ENCODE measurements around the gene PRODH. TPM values are rescaled to one million over a fixed set of nuclear protein-coding genes. Genes with fewer than 3 reads are reported as not detected.
"Not testable (repeated sequence)": the region's sequence is repeated elsewhere in the genome, so short reads cannot be mapped to it uniquely, and the experiment has no call there.

PRODH gene
- total RNA-seq, 4 donors from 2014 or later, result 48.3 to 202 (median 147) TPM

DNA sequence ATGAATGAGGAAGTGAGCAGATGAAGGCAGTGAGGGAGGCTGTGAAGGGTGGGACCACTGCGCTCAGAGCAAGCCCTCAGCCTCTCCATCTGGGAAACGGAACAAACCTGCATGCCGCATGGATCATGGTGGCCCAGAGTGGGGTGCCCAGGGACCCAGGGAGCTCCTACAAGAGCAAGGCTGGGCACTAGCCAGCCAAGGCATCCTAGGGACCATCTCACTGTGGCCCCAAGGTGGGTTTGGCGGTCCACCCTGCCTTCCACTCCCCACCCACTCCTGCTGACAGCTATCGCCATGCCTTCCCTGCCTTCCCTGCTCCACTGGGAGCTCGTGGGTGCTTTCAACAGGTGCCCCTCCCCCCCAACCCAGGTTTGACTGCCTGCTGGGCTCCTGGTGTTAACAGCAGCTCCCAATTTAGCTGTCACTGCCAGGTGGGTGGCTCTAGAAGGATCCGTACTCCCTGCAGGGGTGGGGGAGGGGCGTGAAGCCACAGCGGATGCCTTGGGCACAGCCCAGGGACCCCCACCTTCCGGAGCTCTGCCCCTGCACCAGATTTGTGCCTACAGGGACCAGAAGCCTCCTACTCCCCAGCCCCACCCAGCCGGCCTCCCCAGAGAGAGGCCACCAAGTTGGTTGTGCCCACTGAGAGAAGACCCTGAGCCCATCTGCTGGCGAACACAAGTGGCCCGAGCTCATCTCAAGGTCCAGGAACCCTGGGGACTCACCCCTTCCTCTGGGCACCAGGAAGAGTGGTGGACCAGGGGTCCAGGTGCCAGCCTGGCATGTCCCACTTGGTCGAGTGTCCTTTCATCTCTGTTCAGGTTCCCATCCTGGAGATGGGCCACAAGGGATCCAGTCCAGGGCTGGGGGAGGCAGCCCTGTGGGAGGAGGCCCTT lies 29.7 kb upstream of the PRODH start:
- H3K36me3 ChIP-seq, result no peaks in the 10 kb centered on the region
- TF ChIP-seq POLR2A (IDR thresholded peaks at IDR 0.05) (no peak), EP300 (IDR thresholded peaks at IDR 0.05) (no peak), CTCF (IDR thresholded peaks at IDR 0.05) (no peak)
- peaks cover 0 to 20% of the 10 kb centered on the region in 2 donors for H3K27me3 ChIP-seq
- DNase-seq (ENCODE audit: low spot score in 2 of 2), result no peak
- 80 to 81% methylated on average over 10 to 13 of the region's 14 CpGs for WGBS, 2 donors
- H3K4me3 ChIP-seq, result no peak overlapping the region
- H3K9me3 ChIP-seq, result no peaks in the 10 kb centered on the region
- H3K4me1 ChIP-seq, result peaks cover 0 to 10% (median 0%) of the 10 kb centered on the region in 4 donors
- no peak overlapping the region for H3K27ac ChIP-seq

DNA sequence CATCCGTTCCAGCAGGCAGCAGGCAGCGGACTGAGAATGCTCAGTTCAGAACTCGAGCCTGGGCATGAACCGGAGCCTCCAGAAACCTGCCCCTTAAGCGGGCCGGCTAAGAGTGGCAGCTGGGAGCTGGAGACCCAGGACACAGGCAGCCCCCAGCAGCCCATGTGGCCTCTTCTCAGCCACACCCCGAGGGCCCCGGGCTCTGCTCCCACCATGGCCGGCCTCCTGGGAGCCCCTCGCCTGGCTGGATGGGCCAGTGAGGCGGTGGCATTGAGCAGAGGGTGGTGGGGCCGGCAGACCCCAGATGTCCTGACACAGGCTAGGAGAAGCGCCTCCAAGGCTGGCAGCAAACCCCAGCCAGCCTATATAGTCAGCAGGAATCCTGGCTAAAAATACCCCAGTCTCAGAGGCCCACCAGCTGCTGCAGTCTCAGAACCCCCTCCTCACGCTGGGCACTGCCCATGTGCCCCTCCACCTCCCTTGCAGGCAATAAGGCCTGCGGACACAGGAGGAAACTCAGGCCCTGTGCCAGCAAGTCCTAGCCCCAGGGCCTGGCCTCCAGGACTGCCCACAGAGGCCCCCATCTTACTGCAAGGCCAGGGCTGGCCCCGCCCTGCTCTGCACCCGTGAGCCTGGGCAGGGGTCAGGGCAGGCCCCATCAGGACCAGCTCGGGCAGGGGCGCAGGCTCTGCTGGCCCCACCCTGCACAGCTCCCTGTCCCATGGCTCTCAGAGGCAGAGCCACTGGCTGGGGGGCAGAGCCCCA lies 28.6 kb upstream of the PRODH start:
- not testable (repeated sequence) for H3K9me3 ChIP-seq; DNase-seq (ENCODE audit: low spot score in 2 of 2); H3K4me3 ChIP-seq; H3K36me3 ChIP-seq; H3K27ac ChIP-seq; H3K4me1 ChIP-seq
- 77 to 82% methylated on average over 12 to 15 of the region's 19 CpGs for WGBS, 2 donors
- H3K27me3 ChIP-seq, result peaks cover 0 to 16% of the 10 kb centered on the region in 2 donors

DNA sequence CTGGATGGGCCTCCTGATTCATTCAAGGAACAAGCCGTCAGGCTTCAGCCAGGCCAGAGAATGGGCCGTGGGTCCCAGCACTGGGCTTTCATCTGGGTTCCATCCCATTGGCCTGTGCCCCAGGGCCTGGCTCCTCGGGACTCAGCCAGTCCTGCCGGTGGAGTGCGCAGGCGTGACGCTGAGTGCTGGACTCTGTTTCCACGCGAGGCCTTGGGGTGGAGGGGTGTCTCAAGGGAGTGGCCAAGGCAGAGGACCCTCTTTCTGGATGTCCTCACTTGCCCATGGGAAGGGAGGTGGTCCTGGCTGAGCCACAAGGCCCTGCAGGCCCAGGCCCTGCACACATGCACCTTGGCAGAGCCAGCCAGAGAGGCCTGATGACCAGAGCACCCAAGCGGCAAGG lies 28.0 kb upstream of the PRODH start:
- DNase-seq (ENCODE audit: low spot score in 2 of 2); H3K4me1 ChIP-seq; H3K27me3 ChIP-seq; H3K27ac ChIP-seq; H3K9me3 ChIP-seq; H3K4me3 ChIP-seq; H3K36me3 ChIP-seq: not testable (repeated sequence)
- WGBS, 2 donors, result 80 to 89% methylated on average over 10 of the region's 10 CpGs

- Histone ChIP-seq H3K36me3 (no peaks in the 10 kb centered on the region), H3K27me3 (no peaks in the 10 kb centered on the region), H3K4me3 (no peak overlapping the region), H3K9me3 (no peaks in the 10 kb centered on the region), H3K27ac (no peak overlapping the region), H3K4me1 (no peaks in the 10 kb centered on the region)
- 85 to 86% methylated on average over 3 of the region's 3 CpGs for WGBS, 2 donors
- TF ChIP-seq POLR2A (IDR thresholded peaks at IDR 0.05), result no peak
- TF ChIP-seq EP300 (IDR thresholded peaks at IDR 0.05), result no peak
- TF ChIP-seq CTCF (IDR thresholded peaks at IDR 0.05), result no peak
- no peak for DNase-seq (ENCODE audit: low spot score in 2 of 2)
These were observed 26.2 kb upstream of the PRODH start for GRCh38 chr22:18962308-18962635.

GRCh38 chr22:18961632-18962307 lies 25.7 kb upstream of the PRODH start:
- not testable (repeated sequence) for H3K36me3 ChIP-seq; H3K9me3 ChIP-seq; H3K4me1 ChIP-seq; H3K4me3 ChIP-seq; H3K27ac ChIP-seq; H3K27me3 ChIP-seq; DNase-seq (ENCODE audit: low spot score in 2 of 2)
- 79 to 80% methylated on average over 8 of the region's 8 CpGs for WGBS, 2 donors

- not testable (repeated sequence) for H3K4me1 ChIP-seq; DNase-seq (ENCODE audit: low spot score in 2 of 2)
These were observed 25.1 kb upstream of the PRODH start for GRCh38 chr22:18961201-18961600.

DNA sequence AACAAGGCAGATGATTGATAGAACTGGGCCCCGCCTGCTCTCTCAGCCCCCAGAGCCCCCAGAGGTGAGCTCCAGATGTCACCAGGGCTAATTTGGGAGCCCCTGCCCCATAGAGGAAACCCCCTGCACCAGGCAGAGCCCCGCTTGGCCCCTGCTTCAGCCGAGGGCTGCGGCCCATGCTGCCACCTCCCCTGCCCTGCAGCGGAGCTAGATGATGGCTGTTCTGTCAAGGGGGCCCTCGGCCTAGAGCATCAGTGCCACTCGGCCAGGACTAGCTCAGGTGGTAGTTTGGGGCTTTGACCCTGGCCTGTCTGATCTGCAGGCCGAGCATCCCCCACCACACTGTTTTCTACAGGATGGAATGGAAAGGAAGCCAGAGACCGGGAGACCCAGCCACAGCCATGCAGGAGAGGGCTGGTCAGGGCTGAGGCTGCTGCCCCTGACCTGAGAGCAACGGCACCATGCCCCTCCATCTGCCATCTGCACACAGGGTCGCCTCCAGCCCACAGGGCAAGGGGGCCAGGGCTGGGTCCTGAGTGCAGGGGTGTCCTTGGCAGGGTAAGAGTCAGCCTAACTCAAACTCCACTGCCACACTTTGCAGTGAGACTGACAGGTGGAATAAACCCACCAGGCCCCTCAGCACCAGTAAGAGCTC lies 24.2 kb upstream of the PRODH start:
- H3K27ac ChIP-seq; H3K4me1 ChIP-seq; H3K9me3 ChIP-seq; H3K36me3 ChIP-seq; H3K27me3 ChIP-seq; DNase-seq (ENCODE audit: low spot score in 2 of 2); H3K4me3 ChIP-seq: not testable (repeated sequence)
- 77 to 85% methylated on average over 8 to 9 of the region's 11 CpGs for WGBS, 2 donors

More at GRCh38 chr22:18961201-18961600, 25.1 kb upstream of the PRODH start:
- not testable (repeated sequence) for H3K36me3 ChIP-seq, H3K27ac ChIP-seq, H3K4me3 ChIP-seq, H3K27me3 ChIP-seq, H3K9me3 ChIP-seq
- WGBS, 2 donors, result 84 to 87% methylated on average over 3 to 6 of the region's 7 CpGs

GRCh38 chr22:18959741-18960140 lies 23.6 kb upstream of the PRODH start:
- H3K4me3 ChIP-seq; DNase-seq (ENCODE audit: low spot score in 2 of 2); H3K9me3 ChIP-seq; H3K4me1 ChIP-seq; H3K27ac ChIP-seq; H3K27me3 ChIP-seq; H3K36me3 ChIP-seq: not testable (repeated sequence)
- WGBS, 2 donors, result 53 to 60% methylated on average over 3 to 6 of the region's 12 CpGs

- not testable (repeated sequence) for H3K4me3 ChIP-seq; DNase-seq (ENCODE audit: low spot score in 2 of 2); H3K36me3 ChIP-seq; H3K4me1 ChIP-seq; H3K27me3 ChIP-seq; H3K9me3 ChIP-seq; H3K27ac ChIP-seq
- 57 to 70% methylated on average over 4 to 6 of the region's 6 CpGs for WGBS, 2 donors
These were observed 23.2 kb upstream of the PRODH start for GRCh38 chr22:18959266-18959665.

GRCh38 chr22:18958738-18959137 lies 22.6 kb upstream of the PRODH start:
- 41 to 52% methylated on average over 13 to 14 of the region's 14 CpGs for WGBS, 2 donors
- not testable (repeated sequence) for H3K27ac ChIP-seq; H3K4me3 ChIP-seq; DNase-seq (ENCODE audit: low spot score in 2 of 2); H3K36me3 ChIP-seq; H3K4me1 ChIP-seq; H3K27me3 ChIP-seq; H3K9me3 ChIP-seq

Measured in tibial nerve (tissue), 4 donors.